Right lobe of liver (tissue), 6 donors: ENCODE measurements around the gene EFCAB3. TPM values are rescaled to one million over a fixed set of nuclear protein-coding genes. Genes with fewer than 3 reads are reported as not detected.

ENCODE experiments used
- ATAC-seq, 4 donors: fragments of 200-7000 bp; cut with Tn5 transposase; one replicate each; pipeline ENCODE4 v1.9.1; 2020; ENCODE audit warnings: mild to moderate bottlenecking in 4 of 4, moderate library complexity in 4 of 4
- DNase-seq, 3 donors: peaks; one replicate each; pipeline ENCODE4 v3.0.0-alpha.2; 2020
- H3K27ac ChIP-seq, 3 donors: fragments of 200-600 bp; one replicate each; pipeline ENCODE4 v1.8.0; 2022
- H3K27me3 ChIP-seq, 2 donors: fragments of 200-600 bp; one replicate each; pipeline ENCODE4 v1.8.0; 2022
- H3K36me3 ChIP-seq, 4 donors: fragments of 200-600 bp; sonication (generic) in 1 of 4; one replicate each; pipeline versions ENCODE4 v1.5.1 to v1.8.0; 2017 to 2022; ENCODE audit warnings: control low read depth in 1 of 4
- H3K4me1 ChIP-seq, 4 donors: fragments of 200-600 bp; sonication (generic) in 1 of 4; one replicate each; pipeline versions ENCODE4 v1.5.1 to v1.8.0; 2017 to 2022; ENCODE audit warnings: control low read depth in 1 of 4
- H3K4me3 ChIP-seq, 3 donors: fragments of 200-600 bp; one replicate each; pipeline ENCODE4 v1.8.0; 2022
- H3K9me3 ChIP-seq, 4 donors: fragments of 200-600 bp; sonication (generic) in 1 of 4; one replicate each; pipeline versions ENCODE4 v1.5.1 to v1.8.0; 2017 to 2022; ENCODE audit warnings: control low read depth in 1 of 4
- POLR2A ChIP-seq: fragments of 450-650 bp; IDR thresholded peaks from one replicate; pipeline ENCODE4 v1.6.1; 2017; ENCODE audit warnings: antibody characterized with exemption, mild to moderate bottlenecking
- WGBS: methylation state at CpG from one replicate; pipeline ENCODE4 v1.1.6; 2018; ENCODE audit warnings: low coverage, low lambda C conversion rate; ENCODE audit not compliant: insufficient coverage; ENCODE audit errors: missing lambda C conversion rate; 5-methylcytosine and 5-hydroxymethylcytosine counted together
- intact Hi-C, 2 donors: fragments of 100-400 bp; cut with DNase I; formaldehyde crosslinking; loops; one replicate each; pipeline versions ENCODE4 v1.11.2 to v1.14.1; 2022
- long read RNA-seq: library from polyadenylated mRNA; unstranded; transcript quantifications from one replicate; pipeline ENCODE4 v2.0.0, GENCODE V29; 2019
- total RNA-seq, 6 experiments: library from RNA; depleted of rRNA in 2 of 6; stranded (reverse); fragments of >200 nt in 2 of 6; fragmentation: NEBNext Ultra II Directional in 3 of 6; extraction: Animal tissue kit (Norgen Biotek cat#: 25700) in 3 of 6; gene quantifications; one replicate each; pipeline versions ENCODE4 v1.1.0 to v1.2.4, GENCODE V29; 2016 to 2023
- TF ChIP-seq, protein P1 (sequence below), 4 donors: fragments of 200-600 bp in 3 of 4; fragments of 450-650 bp in 1 of 4; IDR thresholded peaks; one replicate each; pipeline versions ENCODE4 v1.5.1 to v1.8.0; 2016 to 2022; ENCODE audit warnings: antibody characterized with exemption in 4 of 4, mild to moderate bottlenecking in 2 of 4
- donor health status: DM: no; HTN: yes; CAD: no.
- donor health status: DM: no; HTN: no; CAD: no.
- donor health status: DM: no; HTN: no; CAD: no.
- donor health status: DM: no; HTN: yes; CAD: no.
- donor health status: DM: no; HTN: yes; CAD: no.

EFCAB3 gene
- total RNA-seq: not detected
- long read RNA-seq: 0 reads

GRCh38 chr17:62380253-62380652, at the start of gene EFCAB3:
Gene EFCAB3, plus strand, starts transcription at chr17:62380553. Its CDS starts 2,427 bp downstream, at chr17:62382980.
- DNase-seq: no peak
- intact Hi-C loops: no loop called here

DNA sequence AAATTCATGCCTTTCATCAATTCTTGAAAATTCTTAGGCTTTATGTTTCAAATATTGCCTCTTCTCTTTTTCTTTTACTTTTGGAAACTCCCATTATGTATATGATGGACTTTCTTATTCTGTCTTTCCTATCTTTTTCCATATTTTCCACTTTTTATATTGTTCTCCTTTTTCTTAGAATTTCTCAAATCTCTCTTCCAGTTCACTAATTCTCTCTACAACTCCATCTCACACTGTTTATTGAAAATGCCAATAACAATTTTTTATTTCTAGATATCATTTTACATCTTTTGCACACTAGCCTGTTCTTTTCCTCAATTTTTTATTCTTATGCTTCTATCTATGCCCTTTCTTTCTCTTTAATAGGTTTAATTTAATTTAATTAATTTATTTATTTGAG, 43.8 kb upstream of the EFCAB3 start:
- Histone ChIP-seq H3K27me3 (no peaks in the 10 kb centered on the region), H3K4me1 (no peaks in the 10 kb centered on the region), H3K27ac (no peak overlapping the region), H3K9me3 (peaks cover 0 to 3% (median 0%) of the 10 kb centered on the region in 4 donors), H3K36me3 (no peaks in the 10 kb centered on the region), H3K4me3 (no peak overlapping the region)
- intact Hi-C loops: no loop called here
- DNase-seq: no peak
- TF ChIP-seq POLR2A: no peak
- TF ChIP-seq, protein P1, sequence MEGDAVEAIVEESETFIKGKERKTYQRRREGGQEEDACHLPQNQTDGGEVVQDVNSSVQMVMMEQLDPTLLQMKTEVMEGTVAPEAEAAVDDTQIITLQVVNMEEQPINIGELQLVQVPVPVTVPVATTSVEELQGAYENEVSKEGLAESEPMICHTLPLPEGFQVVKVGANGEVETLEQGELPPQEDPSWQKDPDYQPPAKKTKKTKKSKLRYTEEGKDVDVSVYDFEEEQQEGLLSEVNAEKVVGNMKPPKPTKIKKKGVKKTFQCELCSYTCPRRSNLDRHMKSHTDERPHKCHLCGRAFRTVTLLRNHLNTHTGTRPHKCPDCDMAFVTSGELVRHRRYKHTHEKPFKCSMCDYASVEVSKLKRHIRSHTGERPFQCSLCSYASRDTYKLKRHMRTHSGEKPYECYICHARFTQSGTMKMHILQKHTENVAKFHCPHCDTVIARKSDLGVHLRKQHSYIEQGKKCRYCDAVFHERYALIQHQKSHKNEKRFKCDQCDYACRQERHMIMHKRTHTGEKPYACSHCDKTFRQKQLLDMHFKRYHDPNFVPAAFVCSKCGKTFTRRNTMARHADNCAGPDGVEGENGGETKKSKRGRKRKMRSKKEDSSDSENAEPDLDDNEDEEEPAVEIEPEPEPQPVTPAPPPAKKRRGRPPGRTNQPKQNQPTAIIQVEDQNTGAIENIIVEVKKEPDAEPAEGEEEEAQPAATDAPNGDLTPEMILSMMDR (IDR thresholded peaks at IDR 0.05): no peak
- ATAC-seq: no peak

More at GRCh38 chr17:62380253-62380652, at the start of gene EFCAB3:
- ATAC-seq: no peak
- Histone ChIP-seq H3K27ac (no peak within 1 kb of the TSS), H3K27me3 (peaks cover 0 to 3% of the 10 kb centered on the region in 2 donors), H3K4me3 (no peak within 1 kb of the TSS), H3K4me1 (no peaks in the 10 kb centered on the region), H3K9me3 (no peaks in the 10 kb centered on the region), H3K36me3 (no peaks in the 10 kb centered on the region)
- WGBS: 58% methylated on average over 2 of the region's 3 CpGs
- TF ChIP-seq, protein P1 (IDR thresholded peaks at IDR 0.05): no peak
- TF ChIP-seq POLR2A: no peak

- WGBS: 27% methylated on average over 3 of the region's 3 CpGs
- intact Hi-C loops: no loop called here
- H3K9me3 ChIP-seq: no peaks in the 10 kb centered on the region
These were observed 36.5 kb upstream of the EFCAB3 start for GRCh38 chr17:62343764-62344270.

GRCh38 chr17:62351176-62351575, 29.2 kb upstream of the EFCAB3 start:
- TF ChIP-seq, protein P1 (IDR thresholded peaks at IDR 0.05): no peak
- no peak for TF ChIP-seq POLR2A
- ATAC-seq: no peak
- intact Hi-C loops: no loop called here
- H3K27ac ChIP-seq: no peak overlapping the region
- no peaks in the 10 kb centered on the region for H3K36me3 ChIP-seq
- H3K9me3 ChIP-seq: no peaks in the 10 kb centered on the region
- no peak overlapping the region for H3K4me3 ChIP-seq
- H3K4me1 ChIP-seq: no peaks in the 10 kb centered on the region
- DNase-seq: no peak
- 58% methylated on average over 5 of the region's 5 CpGs for WGBS
- no peaks in the 10 kb centered on the region for H3K27me3 ChIP-seq

More at GRCh38 chr17:62343764-62344270, 36.5 kb upstream of the EFCAB3 start:
- no peaks in the 10 kb centered on the region for H3K4me1 ChIP-seq
- ATAC-seq: no peak
- no peaks in the 10 kb centered on the region for H3K27me3 ChIP-seq
- TF ChIP-seq POLR2A: no peak
- TF ChIP-seq, protein P1 (IDR thresholded peaks at IDR 0.05): no peak
- no peak overlapping the region for H3K27ac ChIP-seq
- no peaks in the 10 kb centered on the region for H3K36me3 ChIP-seq
- no peak overlapping the region for H3K4me3 ChIP-seq
- no peak for DNase-seq

- 37% methylated on average over 2 of the region's 2 CpGs for WGBS
- DNase-seq (no peak), ATAC-seq (no peak)
- Histone ChIP-seq H3K27me3 (no peaks in the 10 kb centered on the region), H3K4me1 (no peaks in the 10 kb centered on the region), H3K9me3 (no peaks in the 10 kb centered on the region), H3K4me3 (no peak overlapping the region), H3K36me3 (no peaks in the 10 kb centered on the region), H3K27ac (no peak overlapping the region)
- TF ChIP-seq POLR2A: no peak
- TF ChIP-seq, protein P1 (IDR thresholded peaks at IDR 0.05): no peak
- intact Hi-C loops: no loop called here
These were observed 14.2 kb upstream of the EFCAB3 start for GRCh38 chr17:62366191-62366590.
